ENCODE data around the gene HJV.

HJV gene

DNA sequence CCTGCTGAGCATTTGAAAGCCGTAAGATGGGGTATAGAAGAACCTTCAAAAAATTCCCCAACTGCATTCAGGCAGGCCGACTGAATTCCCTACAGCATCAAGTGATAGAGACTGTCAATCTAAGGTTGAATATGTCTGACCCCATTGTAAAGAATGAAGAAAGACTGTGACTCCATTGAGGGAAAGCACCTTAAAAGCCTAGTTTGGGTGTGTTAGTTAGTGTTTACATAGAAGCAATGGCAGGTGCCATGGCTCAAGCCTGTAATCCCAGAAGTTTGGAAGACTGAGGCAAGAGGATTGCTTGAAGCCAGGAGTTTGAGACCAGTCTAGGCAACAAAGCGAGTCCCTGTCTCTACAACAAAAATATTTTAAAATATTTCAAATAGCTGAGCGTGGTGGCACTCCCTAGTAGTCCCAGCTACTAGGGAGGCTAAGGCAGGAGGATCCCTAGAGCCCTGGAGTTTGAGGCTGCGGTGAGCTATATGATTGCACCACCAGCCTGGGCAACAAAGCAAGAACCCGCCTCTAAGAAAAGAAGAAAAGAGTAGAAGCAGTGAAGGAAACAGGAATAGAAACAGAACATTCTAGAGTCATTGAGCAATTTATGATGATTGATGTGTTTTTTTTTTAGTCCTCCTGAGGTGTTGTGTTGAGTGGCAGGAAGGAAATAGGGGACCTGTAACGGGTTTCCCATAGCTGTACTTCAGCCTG, 41.6 kb downstream of the HJV start:
- peak overlapping the region in 1 of 2 donors; percentile 45 for H3K4me3 ChIP-seq (ENCODE audit: low read depth in 1 of 2, low read length in 2 of 2)
- H3K27ac ChIP-seq (ENCODE audit: low read depth, low read length) = peak overlapping the region; percentile 100
- no peaks in the 10 kb centered on the region for H3K9me3 ChIP-seq (ENCODE audit: low read length)
- peaks cover 73% of the 10 kb centered on the region for H3K4me1 ChIP-seq (ENCODE audit: insufficient read depth, low read length)
- no peaks in the 10 kb centered on the region for H3K27me3 ChIP-seq (ENCODE audit: control insufficient read depth in 1 of 2, insufficient read depth in 2 of 2, low read length in 2 of 2)
- H3K36me3 ChIP-seq (ENCODE audit: insufficient read depth, low read length) = no peaks in the 10 kb centered on the region
- H3K9ac ChIP-seq (ENCODE audit: low read length) = peak overlapping the region; percentile 59

DNA sequence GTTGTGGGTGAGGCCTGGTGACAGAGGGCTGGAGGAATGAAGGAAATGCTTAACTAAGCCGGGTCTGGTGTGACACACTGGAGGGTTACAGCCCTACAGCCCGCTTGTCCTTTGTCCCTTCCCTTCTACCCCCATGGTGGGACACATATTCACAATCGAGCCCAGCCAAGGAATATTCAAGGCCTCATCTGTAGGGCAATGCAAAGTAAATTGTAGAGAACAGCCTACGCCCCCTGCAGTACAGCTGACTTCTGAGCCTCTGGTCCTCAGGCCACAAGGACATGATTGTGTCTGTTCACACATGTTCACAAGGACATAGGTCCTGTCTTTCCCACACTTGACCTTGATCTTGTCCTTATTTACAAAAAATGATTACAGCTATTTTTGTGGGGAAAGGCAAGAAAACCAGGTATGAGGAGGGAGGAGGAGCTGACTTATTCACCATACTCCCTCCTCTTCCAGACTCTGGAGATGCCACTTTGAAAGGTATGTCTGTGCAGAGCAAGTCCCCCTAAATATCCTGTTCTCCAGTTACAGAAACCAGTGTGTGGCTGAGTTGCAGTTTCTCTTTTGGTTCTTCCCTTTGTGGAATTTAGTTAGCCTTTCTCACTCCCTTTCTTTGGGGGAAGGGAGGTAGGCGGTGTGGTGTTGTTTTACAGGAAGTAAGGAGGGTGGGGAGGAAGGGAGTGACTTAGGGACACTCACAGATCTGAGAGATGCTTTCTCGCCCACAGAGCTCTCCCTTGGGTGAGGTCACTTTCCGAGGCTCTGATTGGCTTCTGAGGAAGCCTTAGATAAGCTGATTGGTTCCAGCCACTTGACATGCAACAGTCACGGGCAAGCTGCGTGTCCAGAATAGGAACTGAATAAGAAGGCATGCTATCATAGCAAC, 42.4 kb downstream of the HJV start:
- H3K4me1 ChIP-seq (ENCODE audit: insufficient read depth, low read length) = peaks cover 67% of the 10 kb centered on the region
- no peaks in the 10 kb centered on the region for H3K27me3 ChIP-seq (ENCODE audit: control insufficient read depth in 1 of 2, insufficient read depth in 2 of 2, low read length in 2 of 2)
- peak overlapping the region in 1 of 2 donors; percentile 46 for H3K4me3 ChIP-seq (ENCODE audit: low read depth in 1 of 2, low read length in 2 of 2)
- H3K27ac ChIP-seq (ENCODE audit: low read depth, low read length) = peak overlapping the region; percentile 100
- no peaks in the 10 kb centered on the region for H3K36me3 ChIP-seq (ENCODE audit: insufficient read depth, low read length)
- H3K9me3 ChIP-seq (ENCODE audit: low read length) = no peaks in the 10 kb centered on the region
- peak overlapping the region; percentile 62 for H3K9ac ChIP-seq (ENCODE audit: low read length)

DNA sequence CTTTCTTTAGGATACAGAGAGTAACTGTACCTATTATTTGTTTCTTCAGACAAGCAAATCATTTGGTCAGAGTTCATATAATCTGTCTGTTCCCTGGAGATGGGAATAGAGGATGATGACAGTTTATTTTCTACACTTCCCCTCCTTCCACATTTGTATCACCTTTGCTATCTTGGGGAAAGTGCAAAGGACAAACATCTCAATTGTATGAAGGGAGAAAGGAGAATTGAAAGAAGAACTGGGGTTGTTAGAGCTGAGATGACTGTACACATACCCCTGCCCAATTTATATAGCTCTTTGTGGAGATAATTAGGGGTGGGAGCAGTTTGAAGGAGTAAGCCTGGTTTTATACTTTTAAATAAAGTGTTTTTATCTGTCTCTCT, 43.1 kb downstream of the HJV start:
- Histone ChIP-seq H3K27me3 (ENCODE audit: control insufficient read depth in 1 of 2, insufficient read depth in 2 of 2, low read length in 2 of 2) (no peaks in the 10 kb centered on the region), H3K36me3 (ENCODE audit: insufficient read depth, low read length) (no peaks in the 10 kb centered on the region), H3K9me3 (ENCODE audit: low read length) (no peaks in the 10 kb centered on the region), H3K27ac (ENCODE audit: low read depth, low read length) (peak overlapping the region; percentile 100), H3K4me3 (ENCODE audit: low read depth in 1 of 2, low read length in 2 of 2) (peak overlapping the region in 1 of 2 donors; percentile 46), H3K4me1 (ENCODE audit: insufficient read depth, low read length) (peaks cover 62% of the 10 kb centered on the region), H3K9ac (ENCODE audit: low read length) (peak overlapping the region; percentile 62)

DNA sequence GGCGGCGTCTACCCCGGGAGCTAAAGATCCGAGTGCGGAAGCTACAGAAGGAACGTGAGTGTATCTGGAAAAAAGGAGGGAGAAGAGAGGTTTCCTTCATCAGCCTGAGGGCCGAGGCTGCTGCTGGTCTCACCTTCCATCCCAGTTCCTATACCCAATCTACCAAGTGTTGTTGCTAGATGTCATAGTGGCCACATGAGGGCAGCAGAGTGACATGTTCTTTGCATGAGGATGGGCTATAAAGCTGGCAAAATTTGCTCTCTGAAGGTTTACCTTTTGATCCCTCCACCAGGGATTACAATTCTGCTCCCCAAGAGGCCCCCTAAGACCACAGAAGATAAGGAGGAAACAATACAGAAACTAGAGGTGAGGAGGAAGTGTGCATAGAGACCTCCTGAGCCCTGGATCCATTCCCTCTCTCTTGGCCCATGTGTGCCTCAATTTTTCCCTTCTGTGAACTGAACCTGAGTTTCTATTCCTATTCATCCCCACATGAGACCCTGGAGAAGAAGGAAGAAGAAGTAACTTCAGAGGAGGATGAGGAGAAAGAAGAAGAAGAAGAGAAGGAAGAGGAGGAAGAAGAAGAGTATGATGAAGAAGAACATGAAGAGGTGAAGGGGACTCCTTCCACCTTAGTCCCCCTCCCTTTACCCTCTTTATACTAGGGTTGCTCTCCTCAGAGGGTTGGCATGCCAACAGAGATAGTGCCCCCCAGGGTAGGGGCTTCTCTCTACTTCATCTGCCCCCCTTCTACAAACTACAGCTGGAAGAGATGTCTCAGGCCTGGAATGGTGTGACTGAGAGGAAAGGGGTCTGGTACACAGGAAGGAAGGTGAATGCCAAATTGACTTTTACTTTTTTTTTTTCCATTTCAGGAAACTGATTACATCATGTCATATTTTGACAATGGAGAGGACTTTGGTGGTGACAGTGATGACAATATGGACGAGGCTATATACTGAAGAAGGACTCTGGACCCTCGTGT, 43.8 kb downstream of the HJV start:
- no peaks in the 10 kb centered on the region for H3K27me3 ChIP-seq (ENCODE audit: control insufficient read depth in 1 of 2, insufficient read depth in 2 of 2, low read length in 2 of 2)
- H3K9me3 ChIP-seq (ENCODE audit: low read length) = no peaks in the 10 kb centered on the region
- H3K4me3 ChIP-seq (ENCODE audit: low read depth in 1 of 2, low read length in 2 of 2) = no peak overlapping the region
- H3K4me1 ChIP-seq (ENCODE audit: insufficient read depth, low read length) = peaks cover 55% of the 10 kb centered on the region
- no peaks in the 10 kb centered on the region for H3K36me3 ChIP-seq (ENCODE audit: insufficient read depth, low read length)
- peak overlapping the region; percentile 100 for H3K27ac ChIP-seq (ENCODE audit: low read depth, low read length)
- peak overlapping the region; percentile 62 for H3K9ac ChIP-seq (ENCODE audit: low read length)

DNA sequence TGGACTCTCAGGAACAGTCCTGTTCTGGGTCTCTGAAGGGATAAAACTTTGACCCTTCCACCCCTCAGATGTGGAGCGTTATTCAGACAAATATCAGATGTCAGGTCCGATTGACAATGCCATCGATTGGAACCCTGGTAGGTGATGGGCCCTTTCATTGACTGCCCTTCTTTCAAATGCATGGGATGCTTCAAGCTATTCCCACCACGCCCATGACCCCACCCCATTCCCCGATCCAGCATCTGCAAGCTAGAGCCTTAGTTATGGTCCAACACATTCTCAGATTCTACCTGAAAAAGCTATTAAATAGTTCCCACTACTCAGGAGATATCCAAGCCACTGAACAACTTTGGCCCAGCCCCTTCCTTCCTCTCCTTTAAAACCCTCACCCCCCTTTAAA, 44.5 kb downstream of the HJV start:
- Histone ChIP-seq H3K36me3 (ENCODE audit: insufficient read depth, low read length) (no peaks in the 10 kb centered on the region), H3K9ac (ENCODE audit: low read length) (no peak overlapping the region), H3K27me3 (ENCODE audit: control insufficient read depth in 1 of 2, insufficient read depth in 2 of 2, low read length in 2 of 2) (no peaks in the 10 kb centered on the region), H3K4me1 (ENCODE audit: insufficient read depth, low read length) (peaks cover 47% of the 10 kb centered on the region), H3K9me3 (ENCODE audit: low read length) (no peaks in the 10 kb centered on the region), H3K4me3 (ENCODE audit: low read depth in 1 of 2, low read length in 2 of 2) (no peak overlapping the region), H3K27ac (ENCODE audit: low read depth, low read length) (peak overlapping the region; percentile 100)

DNA sequence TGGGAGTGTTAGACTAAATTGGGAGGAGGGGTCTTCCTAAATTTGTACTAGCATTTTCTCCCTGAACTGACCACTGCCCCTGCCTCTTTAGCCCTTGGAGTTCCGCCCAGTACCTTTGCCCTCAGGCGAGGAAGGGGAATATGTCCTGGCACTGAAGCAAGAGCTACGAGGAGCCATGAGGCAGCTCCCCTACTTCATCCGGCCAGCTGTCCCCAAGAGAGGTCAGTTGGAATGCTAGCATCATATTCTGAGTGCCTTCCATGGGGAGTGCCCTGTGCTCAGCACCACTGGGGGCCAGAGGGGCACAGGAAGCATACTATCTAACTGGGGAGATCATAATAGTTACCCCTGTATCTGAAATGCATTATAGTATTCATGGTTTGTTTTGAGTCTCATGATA, 46.3 kb downstream of the HJV start:
- H3K36me3 ChIP-seq (ENCODE audit: insufficient read depth, low read length) = no peaks in the 10 kb centered on the region
- H3K27me3 ChIP-seq (ENCODE audit: control insufficient read depth in 1 of 2, insufficient read depth in 2 of 2, low read length in 2 of 2) = no peaks in the 10 kb centered on the region
- no peak overlapping the region for H3K27ac ChIP-seq (ENCODE audit: low read depth, low read length)
- peaks cover 29% of the 10 kb centered on the region for H3K4me1 ChIP-seq (ENCODE audit: insufficient read depth, low read length)
- no peaks in the 10 kb centered on the region for H3K9me3 ChIP-seq (ENCODE audit: low read length)
- H3K4me3 ChIP-seq (ENCODE audit: low read depth in 1 of 2, low read length in 2 of 2) = no peak overlapping the region
- no peak overlapping the region for H3K9ac ChIP-seq (ENCODE audit: low read length)

DNA sequence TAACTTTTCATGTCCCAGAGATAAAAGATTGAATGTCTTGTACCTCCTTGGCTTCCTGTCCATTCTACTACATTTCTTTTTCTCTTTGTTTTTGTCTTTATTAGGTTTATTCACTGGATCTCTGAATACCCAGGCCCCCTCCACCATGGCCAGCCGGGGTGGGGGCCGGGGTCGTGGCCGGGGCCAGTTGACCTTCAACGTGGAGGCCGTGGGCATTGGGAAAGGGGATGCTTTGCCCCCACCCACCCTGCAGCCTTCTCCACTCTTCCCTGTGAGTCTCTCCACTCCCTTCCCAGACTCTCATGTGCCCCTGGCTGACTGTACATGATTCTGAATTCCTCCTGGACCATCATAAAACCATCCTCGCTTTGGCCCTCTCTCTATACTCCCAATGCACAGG, 46.8 kb downstream of the HJV start:
- Histone ChIP-seq H3K9ac (ENCODE audit: low read length) (no peak overlapping the region), H3K4me1 (ENCODE audit: insufficient read depth, low read length) (peaks cover 24% of the 10 kb centered on the region)

DNA sequence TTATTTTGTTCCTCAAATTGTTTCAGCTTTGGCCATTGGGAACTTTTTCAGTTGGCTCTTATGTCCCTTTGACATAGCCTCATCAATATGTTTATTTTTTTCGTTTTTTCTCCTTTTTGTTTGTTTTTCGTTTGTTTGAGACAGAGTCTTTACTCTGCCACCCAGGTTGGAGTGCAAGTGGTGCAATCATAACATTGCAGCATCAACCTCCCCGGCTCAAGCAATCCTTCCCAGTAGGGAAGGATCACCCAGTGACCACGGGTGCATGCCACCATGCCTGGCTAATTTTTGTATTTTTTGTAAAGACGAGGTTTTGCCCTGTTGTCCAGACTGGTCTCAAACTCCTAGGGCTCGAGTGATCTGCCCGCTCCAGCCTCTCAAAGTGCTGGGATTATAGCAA, 49.0 kb downstream of the HJV start:
- H3K27ac ChIP-seq (ENCODE audit: low read depth, low read length) = no peak overlapping the region

More for the DNA sequence above, 46.8 kb downstream of the HJV start:
- Histone ChIP-seq H3K27me3 (ENCODE audit: control insufficient read depth in 1 of 2, insufficient read depth in 2 of 2, low read length in 2 of 2) (no peaks in the 10 kb centered on the region), H3K4me3 (ENCODE audit: low read depth in 1 of 2, low read length in 2 of 2) (no peak overlapping the region), H3K36me3 (ENCODE audit: insufficient read depth, low read length) (no peaks in the 10 kb centered on the region), H3K27ac (ENCODE audit: low read depth, low read length) (no peak overlapping the region), H3K9me3 (ENCODE audit: low read length) (no peaks in the 10 kb centered on the region)

More for the DNA sequence above, 49.0 kb downstream of the HJV start:
- peaks cover 6% of the 10 kb centered on the region for H3K4me1 ChIP-seq (ENCODE audit: insufficient read depth, low read length)
- H3K36me3 ChIP-seq (ENCODE audit: insufficient read depth, low read length) = no peaks in the 10 kb centered on the region
- no peak overlapping the region for H3K9ac ChIP-seq (ENCODE audit: low read length)
- no peaks in the 10 kb centered on the region for H3K9me3 ChIP-seq (ENCODE audit: low read length)
- no peak overlapping the region for H3K4me3 ChIP-seq (ENCODE audit: low read depth in 1 of 2, low read length in 2 of 2)
- no peaks in the 10 kb centered on the region for H3K27me3 ChIP-seq (ENCODE audit: control insufficient read depth in 1 of 2, insufficient read depth in 2 of 2, low read length in 2 of 2)

All from muscle layer of colon (tissue), 2 donors.